Limb (tissue), 2 donors: ENCODE results near the gene PHF2.

Source experiments
- DNase-seq, 2 donors: peaks; one replicate each; pipeline ENCODE4 v3.0.0-alpha.2; 2016; ENCODE audit errors: extremely low spot score in 2 of 2

The PHF2 gene

DNA sequence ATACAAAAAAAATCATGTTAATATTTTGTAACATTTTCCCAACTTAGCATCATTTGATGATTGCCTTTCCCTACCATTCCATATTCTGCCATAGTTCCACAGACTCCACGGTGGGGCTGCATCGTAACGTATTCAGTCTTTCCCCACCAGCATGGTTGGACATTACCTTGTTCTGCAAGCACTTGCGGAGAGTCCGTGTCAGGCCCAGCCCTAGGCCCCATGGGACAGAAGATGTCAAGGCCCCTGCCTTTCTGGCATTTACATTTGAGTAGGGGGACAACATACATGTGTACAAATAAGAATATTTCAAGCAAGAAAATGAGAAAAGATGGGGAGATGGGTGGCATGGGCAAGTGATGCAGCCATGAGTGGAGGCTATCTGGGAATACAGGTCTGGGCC, 8.2 kb upstream of the PHF2 start:
- DNase-seq: no peak

DNA sequence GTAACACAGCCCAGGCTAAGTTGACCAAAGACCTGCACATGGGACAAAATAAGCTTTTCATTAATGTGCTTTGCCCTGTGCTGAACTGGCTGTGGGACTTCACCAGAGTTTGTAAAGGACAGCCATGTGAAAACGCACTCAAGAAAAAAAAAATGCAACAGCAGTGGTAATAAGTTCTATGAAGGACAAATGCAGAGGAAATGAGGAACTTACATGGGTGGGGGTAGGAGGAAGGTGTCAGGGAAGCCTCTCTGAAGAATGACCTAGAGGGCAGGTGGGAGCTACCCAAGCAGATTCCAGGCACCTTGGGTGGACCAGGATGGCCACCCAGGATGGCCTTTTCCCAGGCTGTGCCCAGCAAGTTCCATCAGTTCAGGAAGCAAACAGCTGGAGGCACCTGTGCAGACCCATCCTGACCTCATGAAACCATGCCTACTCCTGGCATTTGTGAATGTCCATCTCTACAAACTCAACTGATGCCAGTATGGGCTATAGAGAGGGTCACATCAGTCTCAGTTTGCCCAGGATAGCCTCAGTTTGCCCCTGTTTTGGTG, 6.7 kb upstream of the PHF2 start:
- DNase-seq: no peak

DNA sequence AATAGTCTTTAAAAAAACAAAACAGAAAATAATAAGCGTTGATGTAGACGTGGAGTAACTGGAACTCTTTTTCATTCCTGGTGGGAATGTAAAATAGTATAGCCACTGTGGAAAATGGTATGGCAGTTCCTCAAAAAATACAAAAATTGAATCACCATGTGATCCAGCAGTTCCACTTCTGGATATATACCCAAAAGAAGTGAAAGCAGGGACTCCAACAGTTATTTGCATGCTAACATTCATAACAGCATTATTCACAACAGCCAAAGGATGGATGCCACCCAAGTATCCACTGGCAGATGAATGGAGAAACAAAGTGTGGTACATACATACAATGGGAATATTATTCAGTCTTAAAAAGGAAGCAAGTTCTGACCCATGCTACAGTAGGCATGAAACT, 4.2 kb upstream of the PHF2 start:
- DNase-seq: no peak

DNA sequence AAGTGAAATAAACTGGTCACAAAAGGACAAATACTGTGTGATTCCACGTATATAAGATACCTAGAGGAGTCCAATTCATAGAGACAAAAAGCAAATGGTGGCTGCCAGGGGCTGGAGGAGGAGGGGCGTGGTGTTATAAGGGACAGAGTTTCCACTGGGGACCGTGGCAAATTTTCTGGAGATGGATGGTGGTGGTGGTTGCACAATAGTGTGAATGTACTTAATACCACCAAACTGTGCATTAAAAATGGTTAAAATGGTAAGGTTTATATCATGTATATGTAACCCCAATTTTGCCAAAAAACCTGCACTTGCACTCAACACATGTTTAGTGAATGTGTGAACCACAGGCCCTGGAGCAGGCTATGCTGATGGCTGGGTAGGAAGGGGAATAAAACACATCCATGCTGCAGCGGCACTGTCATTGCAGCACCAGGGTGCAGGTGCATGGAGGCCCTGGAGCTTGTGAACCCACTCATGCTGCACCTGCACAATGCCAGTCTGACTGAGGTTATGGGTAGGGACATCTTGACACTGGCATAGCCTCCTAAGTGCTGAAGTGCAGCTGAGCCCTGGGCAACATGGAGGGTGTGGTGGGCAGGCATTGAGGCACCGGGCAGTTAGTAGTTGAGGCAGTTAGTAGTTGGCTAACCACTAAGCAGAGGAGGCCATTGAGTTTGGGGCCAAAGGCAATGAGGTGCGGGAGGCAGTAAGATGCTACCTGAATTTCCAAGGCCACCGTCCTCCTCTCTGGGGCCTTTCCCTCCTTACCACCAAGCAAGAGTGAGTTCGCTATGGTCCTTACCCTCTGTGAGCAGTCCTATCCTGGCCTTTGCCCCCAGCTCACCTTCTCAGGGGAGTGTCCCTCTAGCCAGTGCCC, 3.5 kb upstream of the PHF2 start:
- no peak for DNase-seq

DNA sequence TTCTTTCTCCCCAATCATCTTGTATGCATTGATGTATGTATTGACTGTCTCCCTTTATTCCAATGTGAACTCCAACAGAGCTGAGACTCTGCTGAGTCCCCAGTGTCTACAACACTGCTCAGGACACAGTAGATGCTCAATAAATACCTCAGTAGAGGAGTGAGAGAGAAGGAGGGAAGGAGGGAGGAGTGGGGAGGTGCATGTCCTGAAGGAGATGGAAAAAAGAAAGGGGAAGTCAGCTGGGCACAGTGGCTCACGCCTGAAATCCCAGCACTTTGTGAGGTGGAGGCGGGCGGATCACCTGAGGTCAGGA, 2.9 kb upstream of the PHF2 start:
- no peak for DNase-seq

DNA sequence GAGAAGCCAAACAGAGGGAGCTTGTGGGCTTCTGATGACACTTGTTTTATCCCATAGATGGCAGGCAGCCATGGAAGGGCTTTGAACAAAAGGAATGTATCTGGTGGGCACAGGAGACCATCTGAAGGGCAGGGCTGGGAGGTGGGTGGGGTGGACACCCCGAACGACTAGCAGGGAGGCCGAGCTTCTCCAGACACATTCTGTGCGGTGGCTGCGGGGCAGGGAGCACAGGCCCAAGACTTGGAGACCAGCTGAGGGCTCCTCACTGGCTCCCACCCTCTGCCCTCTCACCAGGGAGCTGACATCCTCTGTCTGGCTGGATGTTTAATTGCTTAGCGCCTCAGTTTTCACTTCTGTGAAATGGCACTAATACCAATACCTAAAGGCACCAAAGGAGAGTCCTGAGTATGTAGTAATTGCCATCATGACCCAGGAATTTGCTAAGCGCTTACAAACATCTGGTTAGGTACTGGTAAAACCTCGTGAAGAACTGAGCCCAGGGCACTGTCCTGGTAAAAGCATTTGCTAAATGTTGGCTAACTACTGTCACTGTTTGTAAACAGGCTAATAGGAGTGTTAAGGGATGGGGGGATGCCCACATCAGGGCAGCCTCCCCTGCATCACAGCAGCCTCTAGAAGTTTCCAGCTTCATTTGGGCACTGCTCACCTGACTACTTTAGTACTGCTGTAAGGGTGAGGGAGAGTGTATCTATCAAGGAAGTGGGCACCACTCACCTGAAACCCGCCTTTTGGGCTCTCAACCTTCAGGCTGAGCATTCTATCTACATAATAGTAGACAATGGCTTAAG, 2.1 kb upstream of the PHF2 start:
- DNase-seq: no peak

DNA sequence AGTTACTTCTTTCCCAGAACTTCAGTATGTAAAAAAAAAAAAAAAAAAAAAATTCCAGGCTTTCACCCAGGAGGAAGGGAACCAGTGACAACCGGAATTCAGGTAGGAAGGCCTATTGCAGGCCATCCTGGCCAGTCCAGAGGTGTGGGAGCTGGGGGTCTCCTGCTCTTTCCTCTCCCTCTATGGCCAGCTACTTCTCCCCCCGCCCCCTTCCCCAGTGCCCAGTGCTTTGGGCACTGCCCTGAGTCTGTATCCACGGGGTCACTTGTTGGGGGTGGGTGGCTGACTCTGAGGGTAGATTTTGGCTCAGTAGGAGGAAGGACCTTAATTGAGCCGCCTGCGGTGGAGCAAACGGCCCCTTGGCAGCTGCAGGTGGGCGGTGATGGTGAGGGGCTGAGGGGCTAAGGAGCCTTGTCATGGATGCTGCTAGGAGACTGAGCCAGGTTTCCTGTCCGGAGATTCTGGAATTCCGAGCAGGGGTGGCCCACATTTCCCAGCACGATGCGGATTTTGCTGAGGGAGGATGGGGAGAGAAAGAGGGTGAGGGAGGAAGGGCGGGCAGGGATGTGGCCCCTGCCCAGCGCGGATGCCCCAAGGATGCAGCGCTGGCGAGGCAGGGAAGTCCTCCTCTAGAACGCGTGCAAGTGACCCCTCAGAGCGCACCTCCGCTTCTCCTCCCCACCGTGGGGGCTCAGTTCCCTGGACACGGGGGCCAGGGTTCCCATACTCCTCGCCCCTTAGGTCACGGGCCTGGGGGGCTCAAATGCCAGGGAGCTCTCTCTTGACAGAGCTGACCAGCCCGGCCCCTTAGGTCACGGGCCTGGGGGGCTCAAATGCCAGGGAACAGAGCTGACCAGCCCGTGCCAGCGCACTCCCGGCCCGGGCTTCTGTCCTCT, 1.2 kb upstream of the PHF2 start:
- no peak for DNase-seq

DNA sequence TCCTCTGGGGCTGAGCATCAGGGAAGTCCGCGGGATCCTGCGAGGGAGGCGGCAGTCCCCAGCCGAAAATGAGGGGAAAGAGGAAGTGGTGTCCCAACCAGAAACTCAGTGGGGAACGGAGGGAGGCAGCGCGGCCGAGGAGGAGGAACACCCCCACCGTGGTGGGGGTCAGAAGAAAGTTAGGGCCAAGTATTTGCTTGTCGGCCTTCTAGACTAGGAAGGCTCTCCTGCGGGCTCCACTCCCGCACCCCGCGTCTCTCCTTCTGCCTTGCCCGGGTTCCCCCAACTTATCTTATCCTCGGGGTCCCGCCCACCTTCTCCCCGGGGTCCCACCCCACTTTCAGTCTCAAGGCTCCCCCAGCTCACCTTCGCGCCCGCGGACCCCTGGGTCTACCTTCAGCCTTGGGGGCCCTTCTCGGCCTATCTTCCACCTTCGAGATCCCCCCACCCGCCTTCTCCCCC, 557 bp upstream of the PHF2 start:
- DNase-seq: peak in 1 of 2 donors; percentile 76

DNA sequence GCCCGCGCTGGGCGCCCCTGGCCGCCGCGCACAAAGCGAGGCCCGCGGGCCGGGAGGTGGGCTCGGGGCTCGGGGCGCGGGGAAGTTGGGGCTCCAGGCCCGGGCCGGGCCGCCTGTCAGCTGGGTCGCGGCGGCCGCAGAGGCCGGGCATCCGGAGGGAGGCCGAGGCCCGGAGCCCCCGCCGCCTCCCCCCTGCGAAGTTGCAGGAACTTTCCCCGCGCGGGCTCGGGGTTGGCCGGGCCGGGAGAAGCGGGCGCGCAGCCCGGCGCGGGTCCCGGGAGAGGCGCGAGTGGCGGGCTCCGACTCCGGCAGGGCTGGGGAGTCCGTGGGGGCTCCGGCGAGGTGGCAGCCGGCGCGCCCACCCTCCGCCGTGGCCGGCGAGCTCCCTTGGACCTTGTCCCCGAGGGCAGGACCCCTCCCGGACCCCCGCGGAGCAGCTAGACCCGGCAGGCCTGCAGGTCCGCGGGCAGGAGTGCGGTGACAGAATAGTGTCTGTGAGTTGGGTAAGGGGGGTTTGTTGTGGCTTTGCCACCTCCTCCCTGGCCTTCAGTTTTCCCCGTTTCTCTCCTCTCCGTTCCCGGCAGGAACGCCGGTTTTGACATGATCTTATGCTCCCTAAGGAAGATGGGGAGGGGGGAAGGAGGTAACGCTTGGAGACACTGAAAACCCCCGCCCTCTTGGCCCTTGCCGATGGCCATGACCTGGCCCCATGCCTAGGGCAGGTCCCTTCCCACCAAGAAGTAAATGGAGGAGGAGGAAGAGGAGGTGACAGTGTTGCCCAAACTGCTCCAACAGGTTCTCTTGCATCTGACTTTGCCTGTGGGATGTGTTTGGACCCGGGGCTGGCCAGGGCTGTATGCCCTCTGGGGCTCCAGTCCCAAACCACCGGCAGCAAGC, 942 bp downstream of the PHF2 start:
- peak in 1 of 2 donors; percentile 73 for DNase-seq

DNA sequence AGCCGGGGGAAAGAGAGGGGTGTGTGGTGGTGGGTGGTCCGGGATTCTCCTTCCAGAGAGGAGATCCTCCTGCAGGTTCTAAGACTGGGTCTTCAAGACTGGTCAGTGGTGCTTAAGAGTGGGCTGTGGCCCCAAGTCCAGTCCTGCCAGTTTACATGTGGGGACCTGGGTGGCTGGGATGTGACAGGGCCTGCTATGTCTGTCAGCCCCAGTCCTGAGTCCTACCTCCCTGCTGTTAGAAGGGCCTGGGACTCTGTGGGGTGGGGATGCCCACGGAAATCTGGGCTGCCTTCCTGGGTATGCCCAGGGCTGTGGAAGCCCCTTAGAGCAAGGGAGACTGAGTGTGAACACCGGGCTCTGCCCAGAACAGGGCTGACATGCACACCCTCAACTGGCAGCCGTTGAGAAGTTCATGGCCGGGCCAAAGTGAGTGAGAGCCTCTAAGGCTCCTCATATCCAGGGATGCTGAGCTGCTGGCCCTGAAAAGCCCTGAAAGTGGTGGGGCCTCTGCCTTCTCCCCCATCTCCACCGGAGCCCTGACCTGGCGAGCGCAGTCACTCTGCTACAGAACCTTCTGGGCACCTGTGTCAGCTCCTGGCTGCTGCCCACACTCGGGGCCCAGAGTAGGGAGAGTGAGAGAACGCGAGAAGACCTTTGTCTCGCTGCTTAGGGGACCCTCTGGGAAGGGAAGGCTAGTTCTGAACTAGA, 1.7 kb downstream of the PHF2 start:
- no peak for DNase-seq

DNA sequence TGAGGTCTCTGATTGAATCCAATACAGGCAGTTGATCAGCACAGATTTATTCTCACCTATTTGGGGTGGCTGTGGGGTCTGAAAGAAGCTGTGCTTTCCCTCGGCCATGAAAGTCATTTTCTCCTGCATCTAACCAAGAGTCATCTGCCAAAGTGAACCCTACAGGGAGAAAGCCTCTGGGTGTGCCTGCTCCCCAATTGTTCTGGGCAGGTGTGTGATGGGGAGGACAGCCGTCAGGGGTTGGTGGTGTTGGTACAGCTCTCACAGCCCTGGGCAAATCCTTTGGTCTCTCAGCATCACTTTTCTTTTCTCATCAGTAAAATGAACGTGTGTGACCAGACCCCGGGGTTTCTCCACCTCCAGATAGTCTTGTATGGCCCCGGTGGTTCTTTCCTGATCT, 2.5 kb downstream of the PHF2 start:
- DNase-seq: no peak

DNA sequence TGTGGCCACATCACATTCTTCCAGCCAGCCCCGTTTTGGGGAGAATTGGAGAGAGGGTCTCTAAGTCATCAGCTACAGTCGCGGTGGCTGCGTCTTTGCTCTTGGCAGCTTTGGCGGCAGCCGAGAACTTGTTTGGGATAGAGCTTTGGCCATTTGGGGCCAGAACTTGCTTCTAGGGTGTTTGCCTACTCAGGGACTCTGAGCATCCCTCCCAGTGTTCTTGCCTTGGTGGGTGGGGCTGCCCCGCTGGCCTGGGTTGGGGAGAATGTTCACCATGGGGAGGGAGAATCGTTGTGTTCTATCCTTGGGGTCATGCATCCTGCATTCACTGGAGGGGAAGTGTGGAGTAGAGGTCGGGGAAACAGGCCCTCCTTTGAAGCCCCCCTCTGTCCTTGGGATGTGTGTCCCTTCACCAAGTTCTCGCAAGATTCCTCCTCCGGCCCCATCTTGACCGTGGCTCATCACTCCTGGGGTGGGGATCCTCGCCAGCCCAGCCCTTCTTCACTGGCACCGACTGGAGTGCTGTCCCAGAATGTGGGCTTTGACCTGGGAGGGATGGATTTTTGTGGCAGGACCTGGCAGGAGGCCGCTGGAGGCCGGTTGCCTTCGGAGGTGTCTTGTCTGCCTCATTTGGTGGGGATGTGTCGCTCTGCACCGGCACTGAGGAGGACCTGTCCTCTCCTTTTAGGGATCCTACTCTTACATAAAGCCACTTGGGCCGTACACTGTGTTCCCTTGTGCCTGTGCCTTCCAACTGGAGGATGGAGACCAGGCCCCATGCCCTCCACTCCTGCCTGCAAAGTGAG, 3.5 kb downstream of the PHF2 start:
- DNase-seq: no peak

DNA sequence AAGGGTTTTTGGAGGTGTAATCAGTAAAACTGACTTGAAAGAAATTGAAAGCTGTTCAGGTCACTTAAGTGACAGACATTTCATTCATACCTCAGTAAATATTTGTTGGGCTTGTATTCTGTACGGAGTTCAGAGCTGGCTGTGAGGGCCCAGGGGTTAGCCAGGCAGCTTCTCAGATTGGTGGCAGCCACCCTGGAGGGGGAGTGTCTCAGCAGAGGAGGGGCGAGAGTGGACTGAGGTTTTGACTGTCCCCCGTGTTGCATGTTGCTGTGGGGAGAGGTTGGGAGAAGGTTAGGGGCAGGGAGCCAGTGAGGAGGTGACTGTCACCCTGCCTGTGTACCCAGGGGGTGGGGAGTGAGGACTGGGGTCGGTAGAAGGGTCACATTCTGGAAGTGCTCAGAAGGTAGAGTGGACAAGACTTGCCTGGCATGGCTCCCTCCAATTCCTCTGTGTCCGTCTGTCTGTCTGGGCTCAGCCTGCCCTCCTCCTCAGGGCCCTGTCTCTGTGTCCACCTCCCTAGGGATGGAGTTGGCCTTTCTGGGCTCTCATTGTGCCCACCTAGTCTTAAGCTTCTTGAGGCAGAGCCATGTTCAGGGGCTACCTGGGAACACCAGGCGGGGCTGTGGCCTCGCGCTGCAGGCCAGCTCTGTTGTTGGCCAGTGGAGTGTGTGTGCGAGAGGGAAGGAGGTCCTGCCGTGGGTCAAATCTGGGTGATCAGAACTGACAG, 4.4 kb downstream of the PHF2 start:
- DNase-seq: no peak

DNA sequence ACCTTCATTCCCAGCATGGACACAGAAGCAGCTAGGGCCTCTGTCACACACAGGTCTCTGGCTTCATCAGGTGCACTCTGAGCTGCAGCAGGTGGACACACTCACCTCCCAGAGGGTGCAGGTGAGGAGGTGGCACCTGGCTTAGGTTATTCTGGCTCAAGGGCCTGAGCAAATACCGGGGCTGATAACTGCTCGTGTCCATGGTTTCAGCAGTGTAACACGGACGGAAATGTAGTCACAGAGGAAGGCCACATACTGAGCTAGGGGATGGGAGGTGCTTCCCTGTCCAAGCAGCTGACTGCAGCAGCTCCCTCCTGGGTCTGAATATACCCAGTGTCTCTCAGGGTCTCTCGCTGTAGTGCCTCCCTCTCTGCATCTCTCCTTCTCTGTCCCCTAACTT, 5.7 kb downstream of the PHF2 start:
- no peak for DNase-seq

DNA sequence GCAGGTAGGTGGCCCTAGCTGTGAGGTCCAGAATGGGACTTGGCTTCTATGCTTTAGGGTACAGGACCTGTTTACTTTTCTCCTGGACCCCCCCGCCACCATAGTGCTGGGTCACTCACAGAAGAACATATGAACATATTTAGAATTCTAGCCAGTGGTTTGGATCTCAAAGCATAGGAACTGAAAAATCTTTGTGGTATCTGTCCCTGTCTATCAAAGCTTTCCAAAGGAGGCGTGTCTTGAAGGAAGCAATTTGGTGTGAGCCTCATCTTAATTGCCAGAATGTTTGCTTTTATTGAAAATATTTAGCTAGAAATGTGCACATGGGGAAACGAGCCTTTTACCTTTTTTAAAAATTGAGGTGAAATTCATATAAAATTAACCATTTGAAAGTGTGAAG, 6.2 kb downstream of the PHF2 start:
- no peak for DNase-seq

DNA sequence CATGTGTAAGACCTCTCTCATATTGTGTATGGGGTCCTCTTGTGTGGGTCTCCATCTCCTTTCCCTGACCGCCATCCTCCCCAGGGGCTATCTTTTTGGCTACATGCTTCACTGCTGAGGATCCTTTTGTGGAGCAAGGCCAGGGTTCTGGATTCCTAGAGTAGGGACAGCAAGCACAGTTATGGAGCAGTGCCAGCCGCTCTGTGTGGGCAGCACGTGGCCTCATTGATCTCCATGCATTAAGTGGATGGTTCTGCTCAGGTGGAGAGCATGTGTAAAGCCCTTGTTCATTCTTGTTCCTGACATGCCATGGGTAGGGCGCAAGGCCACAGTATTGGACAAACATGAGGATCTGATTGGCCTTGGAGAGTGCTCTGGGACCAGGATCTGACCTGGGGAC, 8.9 kb downstream of the PHF2 start:
- no peak for DNase-seq

DNA sequence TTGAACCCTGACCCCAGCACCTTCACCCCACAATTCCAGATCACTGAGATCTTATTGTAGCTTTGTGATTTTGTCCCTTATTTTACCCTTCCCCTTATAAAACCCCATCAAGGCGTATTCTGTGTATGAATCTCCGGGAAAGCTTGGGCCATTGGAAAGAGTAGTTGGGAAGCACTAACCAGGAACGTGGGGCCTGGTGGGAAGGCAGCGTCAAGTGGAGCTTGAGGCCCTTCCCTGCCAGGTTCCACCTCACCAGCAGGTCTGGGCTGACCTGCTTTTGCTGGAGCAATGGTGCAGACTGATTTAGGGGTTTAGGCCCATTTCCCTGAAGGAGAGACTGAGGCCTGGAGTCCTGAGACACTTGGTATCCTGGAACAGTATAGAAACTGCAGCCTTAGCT, 9.3 kb downstream of the PHF2 start:
- DNase-seq: no peak

DNA sequence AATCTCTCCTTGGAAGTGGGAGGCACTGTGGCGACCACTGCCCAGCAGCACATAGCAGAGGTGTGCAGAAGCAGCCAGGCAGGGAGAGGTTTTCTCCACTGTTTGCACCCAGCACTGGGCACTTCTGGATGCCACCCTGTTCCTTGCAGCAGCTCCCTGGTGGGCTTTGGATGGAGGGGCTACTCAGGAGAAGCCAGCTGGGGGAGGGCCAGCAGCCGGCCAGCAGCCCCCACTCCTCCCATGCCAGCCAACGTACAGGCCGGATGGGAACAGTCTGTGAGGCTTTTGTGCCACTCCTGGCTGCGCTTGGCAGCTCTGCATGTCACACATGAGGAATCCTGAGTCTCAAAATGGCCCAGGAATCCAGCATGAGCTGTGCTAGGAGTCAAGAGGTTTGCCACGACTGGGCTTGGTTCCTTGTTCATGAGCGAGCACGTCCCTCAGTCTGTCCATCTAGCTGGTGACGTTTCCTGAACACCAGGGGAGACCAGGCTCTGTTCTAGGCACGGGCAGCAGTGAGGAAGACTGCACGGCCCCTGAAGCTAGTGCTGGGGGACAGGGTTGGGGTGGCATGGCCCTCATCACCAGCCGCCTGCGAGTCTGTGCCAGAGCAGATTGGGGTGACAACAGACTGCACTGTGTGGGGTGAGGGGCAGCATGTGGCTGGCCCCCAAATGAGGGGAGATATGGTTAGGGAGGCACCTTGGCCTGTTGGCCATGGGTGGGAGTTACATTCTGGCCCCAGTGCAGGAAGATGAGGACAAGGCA, 10.1 kb downstream of the PHF2 start:
- DNase-seq: no peak
